ENCODE measurements around the gene GPR4. TPM values are rescaled to one million over a fixed set of nuclear protein-coding genes. Genes with fewer than 3 reads are reported as not detected.

The GPR4 gene
- total RNA-seq, 1 experiment from 2014 or later: 0.07 TPM

- Mint-ChIP-seq H3K4me1 (peaks cover 28 to 36% of the 10 kb centered on the region in 2 experiments), H3K36me3 (ENCODE audit: insufficient read depth in 1 of 3, low read depth in 3 of 3) (no peaks in the 10 kb centered on the region; a peak in 1 of 7 replicates), H3K27me3 (ENCODE audit: low read depth) (peaks cover 2% of the 10 kb centered on the region), H3K27ac (peak within 1 kb of the TSS; percentile 23 to 68 (median 48); a peak in 5 of 7 replicates), H3K9me3 (no peaks in the 10 kb centered on the region), H3K4me3 (peak within 1 kb of the TSS; percentile 75 to 87)
- H3K27ac ChIP-seq (ENCODE audit: insufficient read length, low read depth, low read length): no peak within 1 kb of the TSS
- no peaks in the 10 kb centered on the region for H3K79me1 ChIP-seq (ENCODE audit: insufficient read depth, low read depth, low read length, poor library complexity, severe bottlenecking)
- peak; percentile 47 for TF ChIP-seq CTCF (conservative IDR thresholded peaks at IDR 0.05)
- no peak within 1 kb of the TSS for H2BK120ac ChIP-seq (ENCODE audit: low read depth, low read length, poor library complexity, severe bottlenecking)
- no peak within 1 kb of the TSS for H4K5ac ChIP-seq (ENCODE audit: insufficient read length, low read depth, low read length)
- H3K9me3 ChIP-seq (ENCODE audit: control insufficient read depth, low read depth, low read length): no peaks in the 10 kb centered on the region
- no peaks in the 10 kb centered on the region for H4K20me1 ChIP-seq (ENCODE audit: control insufficient read depth, insufficient read depth, insufficient read length)
- no peak within 1 kb of the TSS for H3K18ac ChIP-seq (ENCODE audit: insufficient read length, low read depth, low read length)
- H3K4me2 ChIP-seq (ENCODE audit: insufficient read depth, insufficient read length, low read length): peak within 1 kb of the TSS; percentile 55
- H3K23ac ChIP-seq (ENCODE audit: insufficient read length, low read depth, low read length): no peak within 1 kb of the TSS
- H3K79me2 ChIP-seq (ENCODE audit: insufficient read depth, low read length): no peaks in the 10 kb centered on the region
- peak; percentile 95 for DNase-seq
- no peak within 1 kb of the TSS for H2BK20ac ChIP-seq (ENCODE audit: low read depth, low read length, poor library complexity, severe bottlenecking)
- H3K4me1 ChIP-seq (ENCODE audit: insufficient read depth, low read length): peaks cover 3% of the 10 kb centered on the region; the same call in 1 of the 2 replicates
- no CpG with 5 or more reads among the region's 52 CpGs for WGBS (ENCODE audit: extremely low coverage, insufficient read length, low lambda C conversion rate)
- no peak within 1 kb of the TSS for H4K8ac ChIP-seq (replicated peaks; ENCODE audit: insufficient read length, low read depth, low read length)
- H2BK5ac ChIP-seq (ENCODE audit: insufficient read length, low read length): no peak within 1 kb of the TSS
- H3K4ac ChIP-seq (ENCODE audit: low read depth, low read length): no peak within 1 kb of the TSS
- H3K56ac ChIP-seq (ENCODE audit: insufficient read length, low read depth, low read length): no peak within 1 kb of the TSS
- H2AK5ac ChIP-seq (ENCODE audit: insufficient read length, low read length): no peak within 1 kb of the TSS
- no peak within 1 kb of the TSS for H2AFZ ChIP-seq (ENCODE audit: low read length)
- H3T11ph ChIP-seq (ENCODE audit: low read length): no peak within 1 kb of the TSS
- peaks cover 18% of the 10 kb centered on the region for H3K23me2 ChIP-seq (ENCODE audit: insufficient read length, low read depth, low read length, poor library complexity, severe bottlenecking)
- H2BK15ac ChIP-seq (ENCODE audit: low read depth, low read length): no peak within 1 kb of the TSS
- no peak within 1 kb of the TSS for H3K14ac ChIP-seq (ENCODE audit: insufficient read depth, low read length)
- H2BK12ac ChIP-seq (ENCODE audit: insufficient read length, low read depth, low read length): no peak within 1 kb of the TSS
- H4K91ac ChIP-seq (ENCODE audit: insufficient read length, low read depth, low read length): no peak within 1 kb of the TSS
- no peaks in the 10 kb centered on the region for H3K27me3 ChIP-seq (ENCODE audit: insufficient read depth, low read length)
- H3K9ac ChIP-seq (ENCODE audit: extremely low read depth, insufficient read length, low read length): no peak within 1 kb of the TSS
Observed at GRCh38 chr19:45638930-45639729, 37.1 kb upstream of the GPR4 start, which contains the start of gene EML2. Gene EML2, minus strand, starts transcription at chr19:45639397. Its CDS starts 21 bp downstream, at chr19:45639376.
